Testis (tissue), 2 donors: Measurements from ENCODE around the gene PTPRG.

Experiments used
- CTCF ChIP-seq, 3 experiments: fragments of 450-650 bp in 2 of 3; fragments of 200-600 bp in 1 of 3; sonication (generic) in 1 of 3; IDR thresholded peaks; one replicate each; pipeline ENCODE4 v1.5.1; 2016 to 2019; ENCODE audit warnings: antibody characterized with exemption in 3 of 3, mild to moderate bottlenecking in 2 of 3, moderate library complexity in 1 of 3
- POLR2A ChIP-seq: fragments of 450-650 bp; IDR thresholded peaks from one replicate; pipeline ENCODE4 v1.6.1; 2017; ENCODE audit warnings: antibody characterized with exemption, mild to moderate bottlenecking, moderate library complexity

- TF ChIP-seq CTCF (IDR thresholded peaks at IDR 0.05) (peak in 2 of 3 experiments; percentile 35 to 42), POLR2A (no peak)
Measured at GRCh38 chr3:61530355-61530754, 31.0 kb upstream of the PTPRG start.
